Neural cell (in vitro differentiated cells): ENCODE measurements around the gene CSNK1E.

Experiments
- CTCF ChIP-seq: fragments of 450-650 bp; IDR thresholded peaks from 2 replicates; pipeline ENCODE4 v1.5.1; 2014; ENCODE audit warnings: antibody characterized with exemption, mild to moderate bottlenecking, moderate library complexity; ENCODE audit not compliant: poor library complexity, severe bottlenecking
- EP300 ChIP-seq: fragments of 450-650 bp; conservative IDR thresholded peaks from 2 replicates; pipeline ENCODE4 v1.6.1; 2014; ENCODE audit warnings: antibody characterized with exemption, mild to moderate bottlenecking, moderate library complexity; ENCODE audit not compliant: poor library complexity, severe bottlenecking
- EZH2 ChIP-seq: fragments of 200-600, 300-800 bp; shearing (Covaris generic), sonication (generic); IDR thresholded peaks from 2 replicates; pipeline ENCODE4 v1.6.1; 2014; ENCODE audit warnings: antibody characterized with exemption, low read length, borderline replicate concordance, mild to moderate bottlenecking; ENCODE audit not compliant: insufficient read depth, poor library complexity, severe bottlenecking
- MXI1 ChIP-seq: fragments of 450-650 bp; conservative IDR thresholded peaks from 2 replicates; pipeline ENCODE4 v1.6.1; 2014; ENCODE audit warnings: antibody characterized with exemption, mild to moderate bottlenecking; ENCODE audit not compliant: poor library complexity, severe bottlenecking
- POLR2AphosphoS5 ChIP-seq: IDR thresholded peaks from 2 replicates; pipeline ENCODE4 v1.6.1; 2012
- RAD21 ChIP-seq: fragments of 450-650 bp; conservative IDR thresholded peaks from 2 replicates; pipeline ENCODE4 v1.6.1; 2014; ENCODE audit warnings: antibody characterized with exemption, mild to moderate bottlenecking, moderate library complexity
- REST ChIP-seq: IDR thresholded peaks from 2 replicates; pipeline ENCODE4 v1.6.1; 2012; ENCODE audit warnings: borderline replicate concordance
- SMC3 ChIP-seq: fragments of 450-650 bp; conservative IDR thresholded peaks from 2 replicates; pipeline ENCODE4 v1.6.1; 2014; ENCODE audit warnings: antibody characterized with exemption, mild to moderate bottlenecking, moderate library complexity; ENCODE audit not compliant: poor library complexity

GRCh38 chr22:38259370-38259769, 57.9 kb downstream of the CSNK1E start:
- TF ChIP-seq CTCF (no peak), POLR2AphosphoS5 (no peak), MXI1 (no peak), EP300 (no peak), RAD21 (no peak), EZH2 (no peak), REST (no peak), SMC3 (no peak)
